ENCODE results near the gene DPF3.

Gene DPF3

GRCh38 chr14:72699852-72700257 is 194.0 kb downstream of the DPF3 start:
- Histone ChIP-seq H3F3A (ENCODE audit: insufficient read depth) (no peaks in the 10 kb centered on the region), H3K9me2 (replicated peaks; ENCODE audit: insufficient read depth, low read length) (no peaks in the 10 kb centered on the region), H3K4me2 (ENCODE audit: low read depth, low read length, poor library complexity, severe bottlenecking) (no peak overlapping the region), H3K9me3 (ENCODE audit: insufficient read depth, low read length) (no peaks in the 10 kb centered on the region), H3K27ac (ENCODE audit: low read depth, low read length) (no peak overlapping the region), H3K4me3 (ENCODE audit: insufficient read depth, low read length, poor library complexity, severe bottlenecking) (no peak overlapping the region), H3K36me3 (ENCODE audit: low read length) (no peaks in the 10 kb centered on the region), H3K27me3 (ENCODE audit: low read length) (no peaks in the 10 kb centered on the region), H3K79me2 (ENCODE audit: insufficient read depth, low read length) (no peaks in the 10 kb centered on the region), H3K9ac (ENCODE audit: low read length) (no peak overlapping the region), H4K20me1 (ENCODE audit: low read depth, low read length) (no peaks in the 10 kb centered on the region), H2AFZ (ENCODE audit: low read depth, low read length, severe bottlenecking) (no peak overlapping the region)
- no peak for TF ChIP-seq EZH2phosphoT487 (conservative IDR thresholded peaks at IDR 0.05; ENCODE audit: low read length)
- TF ChIP-seq, protein P1, sequence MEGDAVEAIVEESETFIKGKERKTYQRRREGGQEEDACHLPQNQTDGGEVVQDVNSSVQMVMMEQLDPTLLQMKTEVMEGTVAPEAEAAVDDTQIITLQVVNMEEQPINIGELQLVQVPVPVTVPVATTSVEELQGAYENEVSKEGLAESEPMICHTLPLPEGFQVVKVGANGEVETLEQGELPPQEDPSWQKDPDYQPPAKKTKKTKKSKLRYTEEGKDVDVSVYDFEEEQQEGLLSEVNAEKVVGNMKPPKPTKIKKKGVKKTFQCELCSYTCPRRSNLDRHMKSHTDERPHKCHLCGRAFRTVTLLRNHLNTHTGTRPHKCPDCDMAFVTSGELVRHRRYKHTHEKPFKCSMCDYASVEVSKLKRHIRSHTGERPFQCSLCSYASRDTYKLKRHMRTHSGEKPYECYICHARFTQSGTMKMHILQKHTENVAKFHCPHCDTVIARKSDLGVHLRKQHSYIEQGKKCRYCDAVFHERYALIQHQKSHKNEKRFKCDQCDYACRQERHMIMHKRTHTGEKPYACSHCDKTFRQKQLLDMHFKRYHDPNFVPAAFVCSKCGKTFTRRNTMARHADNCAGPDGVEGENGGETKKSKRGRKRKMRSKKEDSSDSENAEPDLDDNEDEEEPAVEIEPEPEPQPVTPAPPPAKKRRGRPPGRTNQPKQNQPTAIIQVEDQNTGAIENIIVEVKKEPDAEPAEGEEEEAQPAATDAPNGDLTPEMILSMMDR (IDR thresholded peaks at IDR 0.05; ENCODE audit: insufficient read depth, low read length, poor library complexity, severe bottlenecking) = no peak

- no peak overlapping the region for H3K4me3 ChIP-seq (ENCODE audit: insufficient read depth, low read length, poor library complexity, severe bottlenecking)
- H3K27me3 ChIP-seq (ENCODE audit: low read length) = no peaks in the 10 kb centered on the region
- H3K9ac ChIP-seq (ENCODE audit: low read length) = no peak overlapping the region
- no peak overlapping the region for H3K27ac ChIP-seq (ENCODE audit: low read depth, low read length)
- H2AFZ ChIP-seq (ENCODE audit: low read depth, low read length, severe bottlenecking) = no peak overlapping the region
- no peaks in the 10 kb centered on the region for H3K9me3 ChIP-seq (ENCODE audit: insufficient read depth, low read length)
- H3F3A ChIP-seq (ENCODE audit: insufficient read depth) = no peaks in the 10 kb centered on the region
- H3K36me3 ChIP-seq (ENCODE audit: low read length) = no peaks in the 10 kb centered on the region
- H4K20me1 ChIP-seq (ENCODE audit: low read depth, low read length) = no peaks in the 10 kb centered on the region
- H3K4me2 ChIP-seq (ENCODE audit: low read depth, low read length, poor library complexity, severe bottlenecking) = no peak overlapping the region
- no peaks in the 10 kb centered on the region for H3K9me2 ChIP-seq (replicated peaks; ENCODE audit: insufficient read depth, low read length)
- H3K79me2 ChIP-seq (ENCODE audit: insufficient read depth, low read length) = no peaks in the 10 kb centered on the region
- TF ChIP-seq, protein P1 (IDR thresholded peaks at IDR 0.05; ENCODE audit: insufficient read depth, low read length, poor library complexity, severe bottlenecking) = no peak
- TF ChIP-seq EZH2phosphoT487 (conservative IDR thresholded peaks at IDR 0.05; ENCODE audit: low read length) = no peak
Observed at GRCh38 chr14:72699443-72699842, 194.5 kb downstream of the DPF3 start.

GRCh38 chr14:72692696-72693095 is 201.2 kb downstream of the DPF3 start:
- no peak for TF ChIP-seq EZH2phosphoT487 (conservative IDR thresholded peaks at IDR 0.05; ENCODE audit: low read length)
- TF ChIP-seq, protein P1 (IDR thresholded peaks at IDR 0.05; ENCODE audit: insufficient read depth, low read length, poor library complexity, severe bottlenecking) = no peak
- no peak overlapping the region for H3K27ac ChIP-seq (ENCODE audit: low read depth, low read length)
- H4K20me1 ChIP-seq (ENCODE audit: low read depth, low read length) = no peaks in the 10 kb centered on the region
- H3K4me3 ChIP-seq (ENCODE audit: insufficient read depth, low read length, poor library complexity, severe bottlenecking) = no peak overlapping the region
- H3K9me3 ChIP-seq (ENCODE audit: insufficient read depth, low read length) = no peaks in the 10 kb centered on the region
- H3K4me2 ChIP-seq (ENCODE audit: low read depth, low read length, poor library complexity, severe bottlenecking) = no peak overlapping the region
- H3K27me3 ChIP-seq (ENCODE audit: low read length) = no peaks in the 10 kb centered on the region
- no peaks in the 10 kb centered on the region for H3F3A ChIP-seq (ENCODE audit: insufficient read depth)
- no peaks in the 10 kb centered on the region for H3K9me2 ChIP-seq (replicated peaks; ENCODE audit: insufficient read depth, low read length)
- no peak overlapping the region for H2AFZ ChIP-seq (ENCODE audit: low read depth, low read length, severe bottlenecking)
- H3K79me2 ChIP-seq (ENCODE audit: insufficient read depth, low read length) = no peaks in the 10 kb centered on the region
- no peaks in the 10 kb centered on the region for H3K36me3 ChIP-seq (ENCODE audit: low read length)
- no peak overlapping the region for H3K9ac ChIP-seq (ENCODE audit: low read length)
